Measurements from ENCODE around the gene PGK1. TPM values are rescaled to one million over a fixed set of nuclear protein-coding genes. Genes with fewer than 3 reads are reported as not detected.
"Not testable (repeated sequence)": the region's sequence is repeated elsewhere in the genome, so short reads cannot be mapped to it uniquely, and the experiment has no call there.

The PGK1 gene
- total and polyA plus RNA-seq, 9 of the 15 experiments (the other 6 are each of a cell fraction or from before 2014, with no cell fraction given) = 199 to 1,378 (median 378) TPM

GRCh38 chrX:78064698-78065601, 39.1 kb upstream of the PGK1 start:
- TF ChIP-seq KDM1A (IDR thresholded peaks at IDR 0.05) = peak in 1 of 2 experiments; percentile 20; a peak in 1 of 4 replicates
- TF ChIP-seq ATF3 (IDR thresholded peaks at IDR 0.05) = peak; percentile 87
- H2AFZ ChIP-seq (ENCODE audit: low read depth, low read length); CTCF ChIA-PET (ENCODE audit: low intra/inter-chr PET ratio); FAIRE-seq; H3K4me1 ChIP-seq (replicated peaks in 1 of 2; ENCODE audit: control insufficient read depth in 2 of 2, insufficient read depth in 2 of 2, low read length in 2 of 2); H4K20me1 ChIP-seq (replicated peaks; ENCODE audit: control insufficient read depth, insufficient read depth, low read length); H3K4me2 ChIP-seq (ENCODE audit: insufficient read depth, low read length); H3K4me3 ChIP-seq; H3K27ac ChIP-seq (ENCODE audit: extremely low read depth, low read depth, low read length); intact Hi-C loops (cut with micrococcal nuclease); H3K36me3 ChIP-seq (ENCODE audit: control insufficient read depth, insufficient read depth, low read length); ATAC-seq; in situ Hi-C loops (cut with MboI); BruUV-seq (replicated peaks); H3K27me3 ChIP-seq (ENCODE audit: control insufficient read depth in 2 of 2, insufficient read depth in 2 of 2, low read length in 2 of 2); H3K9me1 ChIP-seq (ENCODE audit: control insufficient read depth, insufficient read depth, low read length); H3K9ac ChIP-seq (ENCODE audit: insufficient read depth in 1 of 2, low read depth in 2 of 2, low read length in 2 of 2); H3K79me2 ChIP-seq (ENCODE audit: control insufficient read depth, insufficient read depth, low read length); H3K9me3 ChIP-seq (replicated peaks; ENCODE audit: control insufficient read depth, insufficient read depth, low read depth, low read length); TF ChIP-seq ATF3 (CRISPR knock-in tag; conservative IDR thresholded peaks at IDR 0.05); JUN (CRISPR knock-in tag; IDR thresholded peaks at IDR 0.05; ENCODE audit: borderline replicate concordance): not testable (repeated sequence)
- peak; percentile 88 for TF ChIP-seq FOSL1 (tag; conservative IDR thresholded peaks at IDR 0.05)
- peak; percentile 75 for TF ChIP-seq JUN (IDR thresholded peaks at IDR 0.05; ENCODE audit: borderline replicate concordance, low read depth, low read length)
- TF ChIP-seq SMARCA4 (IDR thresholded peaks at IDR 0.05) = peak; percentile 36; the same call in 1 of the 2 replicates
- peak; percentile 80; the same call in 1 of the 2 replicates for TF ChIP-seq JUND (IDR thresholded peaks at IDR 0.05; ENCODE audit: borderline replicate concordance, low read depth, low read length)
- TF ChIP-seq JUND (tag; IDR thresholded peaks at IDR 0.05; ENCODE audit: borderline replicate concordance, low read depth, low read length) = peak; percentile 79; the same call in 2 of the 3 replicates
- peak; percentile 5 for TF ChIP-seq FOS (IDR thresholded peaks at IDR 0.05; ENCODE audit: extremely low read depth, insufficient read length)
- POLR2A ChIA-PET = interaction anchor here (0.6 kb wide), 1 partner anchor 38 kb away, joined by 3 read pairs; no protein-coding TSS in a partner anchor
- WGBS (ENCODE audit: insufficient coverage, low coverage, missing lambda C conversion rate) = 8% methylated on average over 2 of the region's 6 CpGs
- DNase-seq (ENCODE audit: extremely low read depth in 1 of 4, low spot score in 3 of 4) = peak in 1 of 4 experiments; percentile 19

Measured in K562 (cell line).